Keratinocyte (primary cell): ENCODE data around the gene APPL1. TPM values are rescaled to one million over a fixed set of nuclear protein-coding genes. Genes with fewer than 3 reads are reported as not detected.
A peak's percentile ranks its signal among the peaks of the same experiment; 100 is the strongest.

ENCODE experiments used
- DNase-seq: peaks from one replicate; pipeline ENCODE4 v3.0.0-alpha.2; 2011; ENCODE audit warnings: low read depth, missing footprints, low spot score
- FAIRE-seq: peaks from 2 replicates; lab custom pipeline; 2011; peaks lifted over from hg19 to GRCh38; lab: Jason Lieb, UNC
- H2AFZ ChIP-seq: 2 replicates; pipeline ENCODE4 v1.6.0; 2012; ENCODE audit warnings: low read length, control low read depth, inconsistent platforms; ENCODE audit not compliant: control insufficient read depth
- H3K27ac ChIP-seq: 2 replicates; pipeline ENCODE4 v1.5.1; 2011; ENCODE audit warnings: low read length; ENCODE audit not compliant: control insufficient read depth, insufficient read depth
- H3K27me3 ChIP-seq: 3 replicates; pipeline ENCODE4 v1.6.0; 2011; ENCODE audit warnings: low read length; ENCODE audit not compliant: control insufficient read depth, insufficient read depth; ENCODE audit errors: extremely low read depth
- H3K36me3 ChIP-seq, 2 experiments: 2 replicates in 1 of 2; 3 replicates in 1 of 2; pipeline ENCODE4 v1.5.1; 2011; ENCODE audit warnings: low read length in 2 of 2, mild to moderate bottlenecking in 1 of 2; ENCODE audit not compliant: control insufficient read depth in 2 of 2, insufficient read depth in 2 of 2; ENCODE audit errors: extremely low read depth in 1 of 2
- H3K4me1 ChIP-seq: 3 replicates; pipeline ENCODE4 v1.5.1; 2011; ENCODE audit warnings: low read length; ENCODE audit not compliant: control insufficient read depth, insufficient read depth; ENCODE audit errors: extremely low read depth
- H3K4me2 ChIP-seq: 3 replicates; pipeline ENCODE4 v1.6.0; 2011; ENCODE audit warnings: low read depth, low read length; ENCODE audit not compliant: control insufficient read depth, insufficient read depth; ENCODE audit errors: extremely low read depth
- H3K4me3 ChIP-seq, 3 experiments: fragments of 200-600 bp in 1 of 3; sonication (generic) in 1 of 3; 2 replicates in 2 of 3; 3 replicates in 1 of 3; pipeline ENCODE4 v1.5.1; 2011 to 2016; ENCODE audit warnings: low read length in 3 of 3, mild to moderate bottlenecking in 3 of 3, control low read depth in 2 of 3, inconsistent platforms in 1 of 3, low read depth in 1 of 3, mixed read lengths in 1 of 3, mixed run types in 1 of 3, moderate library complexity in 1 of 3; ENCODE audit not compliant: control insufficient read depth in 2 of 3, insufficient read depth in 2 of 3; ENCODE audit errors: extremely low read depth in 1 of 3
- H3K79me2 ChIP-seq: 2 replicates; pipeline ENCODE4 v1.6.0; 2012; ENCODE audit warnings: low read length; ENCODE audit not compliant: control insufficient read depth, insufficient read depth
- H3K9ac ChIP-seq: 3 replicates; pipeline ENCODE4 v1.6.0; 2011; ENCODE audit warnings: low read length; ENCODE audit not compliant: control insufficient read depth, insufficient read depth; ENCODE audit errors: extremely low read depth
- H3K9me1 ChIP-seq: 3 replicates; pipeline ENCODE4 v1.6.0; 2011; ENCODE audit warnings: low read length; ENCODE audit not compliant: control insufficient read depth, insufficient read depth; ENCODE audit errors: extremely low read depth
- H3K9me3 ChIP-seq: 2 replicates; pipeline ENCODE4 v1.5.1; 2012; ENCODE audit warnings: low read depth, low read length; ENCODE audit not compliant: control insufficient read depth
- H4K20me1 ChIP-seq: 3 replicates; pipeline ENCODE4 v1.6.0; 2011; ENCODE audit warnings: low read length; ENCODE audit not compliant: control insufficient read depth, insufficient read depth; ENCODE audit errors: extremely low read depth
- CTCF ChIP-seq, 3 experiments: IDR thresholded peaks in 1 of 3; conservative IDR thresholded peaks in 1 of 3; optimal IDR thresholded peaks in 1 of 3; 2 replicates in 2 of 3; 3 replicates in 1 of 3; pipeline versions ENCODE3 to v1.5.1; 2011; ENCODE audit warnings: low read length in 3 of 3, mild to moderate bottlenecking in 3 of 3, moderate library complexity in 2 of 3, control low read depth in 1 of 3, inconsistent platforms in 1 of 3; ENCODE audit not compliant: insufficient read depth in 2 of 3; ENCODE audit errors: extremely low read depth in 1 of 3
- EZH2 ChIP-seq: IDR thresholded peaks from one replicate; pipeline ENCODE4 v1.6.1; 2012; ENCODE audit warnings: inconsistent platforms, mild to moderate bottlenecking, low read length, moderate library complexity
- dilution Hi-C: fragments of 300-500 bp; cut with MboI; formaldehyde crosslinking; loops from one replicate; pipeline ENCODE4 v1.7.0; 2020; ENCODE audit warnings: low sequenced_read_pairs; ENCODE audit not compliant: extremely low pct_ligation_motif_present
- polyA plus RNA-seq, 5 experiments: library from polyadenylated mRNA; depleted of rRNA in 3 of 5; stranded (reverse) in 3 of 5; stranded (forward) in 1 of 5; unstranded in 1 of 5; fragments of >200 nt; gene quantifications; 1 replicate in 1 of 5; 2 replicates in 3 of 5; 3 replicates in 1 of 5; pipeline versions ENCODE4 v1.2.1 to v1.2.3, GENCODE V29; 2011 to 2012; ENCODE audit warnings: missing spikeins in 2 of 5, low read depth in 1 of 5, low replicate concordance in 1 of 5

APPL1 gene
- polyA plus RNA-seq, 1 donor (not counting 4 experiments of a cell fraction or from before 2014, with no cell fraction given): 25.6 TPM

DNA sequence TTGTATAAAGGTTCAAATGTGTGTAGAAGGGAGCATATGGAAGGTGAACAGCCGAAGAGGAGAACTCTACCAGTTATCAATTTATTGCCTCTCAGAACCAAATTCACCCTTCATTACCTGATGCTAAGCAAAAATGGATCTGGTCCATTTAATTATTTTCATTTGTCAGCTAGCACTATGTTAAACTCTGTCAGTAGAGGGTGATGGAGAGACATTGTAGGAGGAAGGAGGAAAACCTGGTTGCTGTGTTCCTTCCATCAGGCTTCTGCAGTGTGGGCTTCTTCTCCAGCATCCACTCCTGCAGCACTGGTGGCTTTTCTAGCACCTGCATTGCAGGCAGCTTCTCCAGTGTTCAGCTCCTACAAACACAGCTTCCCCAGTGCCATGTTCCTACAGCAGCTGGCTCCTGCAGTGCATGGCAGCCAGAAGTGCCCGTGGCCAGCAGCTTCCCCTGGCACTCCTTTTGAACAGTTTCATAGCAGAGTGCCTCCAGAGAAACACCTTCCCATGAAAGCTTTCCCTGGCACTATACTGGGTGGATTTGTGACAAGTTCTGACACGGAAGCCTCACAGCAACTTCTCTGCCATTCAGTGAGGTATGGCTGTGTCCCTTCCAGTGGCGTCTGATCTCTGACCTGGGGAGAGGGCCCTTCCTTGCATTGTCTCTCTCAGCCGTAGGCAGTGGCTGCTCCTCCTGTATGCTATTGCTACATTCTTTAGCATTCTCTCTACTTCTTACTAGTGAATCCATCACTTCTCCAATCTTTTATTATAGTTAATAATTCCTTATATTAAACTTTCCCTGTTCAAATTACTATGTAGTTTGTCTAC, 47.7 kb upstream of the APPL1 start:
- no peaks in the 10 kb centered on the region for H3K36me3 ChIP-seq
- peak overlapping the region; percentile 10 for H2AFZ ChIP-seq
- DNase-seq: no peak
- no peak overlapping the region for H3K4me3 ChIP-seq
- H3K27ac ChIP-seq: no peak overlapping the region
- no peaks in the 10 kb centered on the region for H4K20me1 ChIP-seq
- H3K9me3 ChIP-seq: no peaks in the 10 kb centered on the region
- dilution Hi-C loops: no loop called here
- FAIRE-seq: peak; percentile 61
- no peak overlapping the region for H3K4me2 ChIP-seq
- TF ChIP-seq EZH2 (no peak), CTCF (optimal IDR thresholded peaks at IDR 0.05 in 1 of 3, IDR thresholded peaks at IDR 0.05 in 1 of 3, conservative IDR thresholded peaks at IDR 0.05 in 1 of 3; ENCODE audit: extremely low read depth in 1 of 3, insufficient read depth in 2 of 3, low read length in 3 of 3) (peak; percentile 48 to 51 (median 50))
- H3K9me1 ChIP-seq: no peaks in the 10 kb centered on the region
- no peaks in the 10 kb centered on the region for H3K79me2 ChIP-seq
- no peaks in the 10 kb centered on the region for H3K4me1 ChIP-seq
- H3K9ac ChIP-seq: no peak overlapping the region
- peaks cover 3% of the 10 kb centered on the region for H3K27me3 ChIP-seq

GRCh38 chr3:57184526-57184925, 43.0 kb upstream of the APPL1 start:
- Histone ChIP-seq H2AFZ (no peak overlapping the region), H3K4me3 (no peak overlapping the region), H3K9me3 (no peaks in the 10 kb centered on the region), H4K20me1 (no peaks in the 10 kb centered on the region), H3K9ac (no peak overlapping the region), H3K79me2 (no peaks in the 10 kb centered on the region), H3K36me3 (no peaks in the 10 kb centered on the region), H3K9me1 (no peaks in the 10 kb centered on the region), H3K27me3 (no peaks in the 10 kb centered on the region), H3K27ac (no peak overlapping the region), H3K4me2 (no peak overlapping the region), H3K4me1 (no peaks in the 10 kb centered on the region)
- DNase-seq (no peak), FAIRE-seq (no peak)
- TF ChIP-seq EZH2 (no peak), CTCF (optimal IDR thresholded peaks at IDR 0.05 in 1 of 3, IDR thresholded peaks at IDR 0.05 in 1 of 3, conservative IDR thresholded peaks at IDR 0.05 in 1 of 3; ENCODE audit: extremely low read depth in 1 of 3, insufficient read depth in 2 of 3, low read length in 3 of 3) (no peak)
- dilution Hi-C loops: no loop called here
